GM19328 (cell line): ENCODE results near the gene DSCAML1.

Experiments used
- ATAC-seq: cut with Tn5 transposase; IDR thresholded peaks from one replicate; pipeline ENCODE4 v1.9.1; 2021; ENCODE audit warnings: mild to moderate bottlenecking, moderate library complexity; ENCODE audit not compliant: unreplicated experiment

Gene DSCAML1

GRCh38 chr11:117481036-117481435 lies 316.0 kb downstream of the DSCAML1 start:
- ATAC-seq: no peak

DNA sequence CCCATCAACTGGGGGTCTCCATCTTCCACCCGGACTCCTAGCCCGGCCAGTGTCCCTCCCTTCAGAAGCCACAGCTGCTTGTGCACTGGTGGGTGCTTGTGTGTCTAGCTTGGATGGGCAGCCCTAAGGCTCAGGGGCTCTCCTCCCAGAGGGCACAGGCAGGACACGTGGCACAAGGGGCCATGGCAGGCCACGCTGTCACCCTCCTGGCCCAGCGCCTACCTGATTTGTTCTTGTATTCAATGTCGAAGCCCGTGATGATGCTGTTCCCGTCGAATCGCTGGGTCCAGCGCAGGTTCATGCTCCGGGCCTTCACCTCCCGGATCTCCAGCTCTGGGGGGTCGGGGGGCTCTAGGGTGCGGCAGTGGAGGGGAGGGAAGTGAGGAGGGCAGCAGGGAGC lies 316.8 kb downstream of the DSCAML1 start:
- ATAC-seq: no peak

GRCh38 chr11:117479372-117479771 lies 317.6 kb downstream of the DSCAML1 start:
- ATAC-seq: no peak

DNA sequence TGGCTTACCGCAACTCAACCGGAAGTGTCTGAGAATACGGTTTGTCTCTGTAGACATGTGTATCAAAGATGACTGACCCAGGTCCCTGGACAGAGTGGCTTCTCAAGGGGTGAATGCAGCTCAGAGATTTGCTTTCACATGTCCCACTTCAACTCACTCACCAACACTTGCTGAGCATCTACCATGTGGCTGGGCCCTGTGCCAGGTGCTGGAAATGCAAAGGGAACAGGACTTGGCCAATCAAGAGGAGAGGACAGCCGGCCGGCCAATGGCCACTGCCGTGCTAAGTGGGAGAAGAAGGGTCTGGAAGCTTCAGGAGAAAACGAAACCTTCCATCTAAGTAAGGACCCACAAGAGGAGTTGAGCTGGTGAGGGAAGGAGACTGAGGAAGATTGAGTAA lies 318.1 kb downstream of the DSCAML1 start:
- no peak for ATAC-seq

GRCh38 chr11:117478126-117478860 lies 318.7 kb downstream of the DSCAML1 start:
- ATAC-seq: no peak

GRCh38 chr11:117477721-117478120 lies 319.3 kb downstream of the DSCAML1 start:
- ATAC-seq: no peak

GRCh38 chr11:117476531-117477142 lies 320.4 kb downstream of the DSCAML1 start:
- no peak for ATAC-seq

GRCh38 chr11:117475716-117476530 lies 321.1 kb downstream of the DSCAML1 start:
- no peak for ATAC-seq

- ATAC-seq: no peak
Measured at GRCh38 chr11:117473481-117474091, 323.4 kb downstream of the DSCAML1 start.

DNA sequence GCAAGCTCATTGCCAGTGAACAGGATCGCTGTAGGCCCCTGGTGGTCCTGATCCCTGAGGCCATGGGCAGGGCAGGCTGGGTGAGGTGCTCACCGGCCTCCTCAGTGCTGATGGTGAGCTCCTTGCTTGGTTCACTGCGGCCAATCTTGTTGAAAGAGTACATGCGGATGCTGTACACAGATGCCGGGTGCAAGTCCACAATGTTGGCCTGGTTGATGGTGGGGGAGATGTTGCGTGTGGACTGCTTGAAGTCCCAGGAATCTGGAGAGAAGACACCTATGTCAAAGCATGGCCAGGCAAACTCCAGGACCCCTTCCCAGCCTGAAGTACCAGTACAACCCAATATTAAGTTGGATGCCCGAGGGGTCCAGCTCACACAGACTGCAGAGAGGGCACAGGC lies 325.2 kb downstream of the DSCAML1 start:
- no peak for ATAC-seq

- ATAC-seq: no peak
Measured at GRCh38 chr11:117470576-117470975, 326.4 kb downstream of the DSCAML1 start.

GRCh38 chr11:117468888-117469287 lies 328.1 kb downstream of the DSCAML1 start:
- no peak for ATAC-seq

GRCh38 chr11:117467770-117468169 lies 329.2 kb downstream of the DSCAML1 start:
- no peak for ATAC-seq

DNA sequence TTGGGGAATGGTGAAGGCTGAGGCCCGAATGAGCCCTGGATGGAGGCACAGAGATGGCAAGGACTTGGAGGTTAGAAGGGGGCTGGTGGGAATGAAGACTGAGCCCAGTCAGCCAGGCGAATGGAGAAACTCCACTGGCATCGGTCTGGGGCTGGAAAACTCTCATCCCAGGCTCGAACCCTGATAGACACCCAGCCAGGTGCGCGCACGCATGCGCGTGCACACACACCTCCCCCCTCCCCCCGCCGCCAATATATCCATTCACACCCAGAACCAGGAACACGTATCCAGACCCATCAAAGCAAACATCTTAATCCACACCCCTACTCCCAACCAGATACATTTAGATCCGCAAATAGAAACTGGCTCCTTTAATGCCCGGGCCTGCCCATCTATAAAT lies 330.1 kb downstream of the DSCAML1 start:
- no peak for ATAC-seq

DNA sequence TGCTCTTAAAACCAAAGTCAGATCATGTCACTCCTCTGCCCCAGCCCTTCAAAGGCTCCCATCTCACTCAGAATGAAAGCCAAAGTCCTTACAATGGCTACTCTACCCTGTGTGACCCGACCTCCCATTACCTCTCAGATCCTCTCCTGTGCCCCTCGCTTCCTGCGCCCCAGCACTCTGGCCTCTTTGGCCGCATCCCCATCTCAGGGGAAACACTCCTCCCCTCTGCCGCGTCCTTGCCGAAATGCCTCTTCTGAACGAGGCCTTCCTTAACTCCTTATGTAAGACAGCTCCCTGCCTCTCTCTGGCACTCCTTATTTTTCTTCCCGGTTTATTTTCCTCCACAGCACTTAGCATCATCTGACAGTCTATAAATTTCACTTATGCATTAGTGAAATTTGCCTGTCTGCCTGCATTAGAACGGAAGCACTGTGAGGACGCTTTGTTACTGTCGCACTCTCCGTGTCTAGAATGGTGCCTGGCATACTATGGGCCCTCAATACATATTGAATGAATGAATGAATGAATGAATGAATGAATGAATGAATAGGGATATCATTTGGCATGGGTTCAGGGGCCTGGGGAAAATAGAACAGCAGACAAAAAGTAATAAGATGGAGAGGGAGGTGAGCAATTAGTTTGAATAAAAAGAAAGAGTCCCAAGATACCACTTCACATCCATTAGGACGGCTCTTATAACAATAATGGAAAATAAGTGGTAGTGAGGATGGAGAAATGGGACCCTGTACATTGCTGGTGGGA lies 331.6 kb downstream of the DSCAML1 start:
- no peak for ATAC-seq

DNA sequence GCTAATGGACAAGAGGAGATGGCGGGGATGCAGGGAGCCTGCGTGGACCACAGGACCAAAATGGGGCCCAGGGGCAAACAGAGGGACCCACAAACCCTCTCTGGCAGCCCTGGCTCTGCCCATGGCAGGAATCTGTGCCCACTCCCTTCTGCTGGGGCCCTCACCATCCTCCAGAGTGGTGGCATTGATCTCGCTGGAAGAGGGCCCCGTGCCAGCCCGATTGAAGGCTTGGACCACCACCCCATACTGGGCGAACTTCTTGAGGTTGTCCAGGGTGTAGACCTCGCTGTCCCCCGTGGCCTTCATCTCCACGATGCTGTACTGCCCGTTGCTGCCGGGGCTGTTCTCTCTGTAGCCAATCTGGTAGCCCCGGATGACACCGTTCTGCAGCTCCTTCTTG lies 332.2 kb downstream of the DSCAML1 start:
- ATAC-seq: no peak

- ATAC-seq: no peak
Measured at GRCh38 chr11:117462864-117463247, 334.2 kb downstream of the DSCAML1 start.

GRCh38 chr11:117462183-117462863 lies 334.7 kb downstream of the DSCAML1 start:
- no peak for ATAC-seq

- ATAC-seq: no peak
Measured at GRCh38 chr11:117461396-117462182, 335.4 kb downstream of the DSCAML1 start.

GRCh38 chr11:117459979-117460300 lies 337.1 kb downstream of the DSCAML1 start:
- no peak for ATAC-seq
